ENCODE results near the gene IQSEC1. TPM values are rescaled to one million over a fixed set of nuclear protein-coding genes. Genes with fewer than 3 reads are reported as not detected.

The IQSEC1 gene
- total and polyA plus RNA-seq, 10 of the 15 experiments (the other 5 are each of a cell fraction or from before 2014, with no cell fraction given), result 0.92 to 55.2 (median 8.5) TPM

DNA sequence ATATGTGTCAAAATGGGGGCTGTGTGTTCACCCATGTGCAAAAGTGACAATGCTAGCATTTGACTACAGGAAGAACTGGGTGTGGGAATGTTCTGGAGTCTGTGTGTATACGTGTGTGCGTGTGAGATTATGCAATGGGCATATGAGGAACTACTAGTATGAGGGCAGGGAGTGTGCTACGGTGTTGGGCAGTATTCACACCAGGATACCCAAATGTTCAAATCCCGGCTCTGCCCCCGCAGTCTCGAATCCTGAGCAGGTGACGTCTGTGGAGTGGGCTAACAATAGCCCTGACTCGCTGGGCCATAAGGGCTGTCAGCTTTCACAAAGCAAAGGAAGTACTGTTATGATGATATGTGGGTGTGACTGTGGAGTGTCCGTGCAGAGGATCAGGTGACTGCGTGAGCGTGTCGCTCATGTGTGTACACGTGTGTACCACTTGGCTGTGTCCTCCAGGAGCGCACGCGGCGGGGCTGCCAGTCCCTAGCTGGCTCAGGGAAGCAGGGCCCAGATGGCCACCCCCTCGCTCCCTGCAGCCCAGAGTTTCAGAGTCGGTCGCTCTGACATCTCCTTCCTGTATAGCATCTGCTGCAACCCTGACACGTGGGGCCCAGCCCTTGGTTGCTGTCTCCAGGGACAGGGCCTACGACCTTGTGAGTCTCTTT, 27.2 kb downstream of the IQSEC1 start (continued):
- TF ChIP-seq BACH1 (IDR thresholded peaks at IDR 0.05; ENCODE audit: borderline replicate concordance), result peak; percentile 64
- TF ChIP-seq, protein P1, sequence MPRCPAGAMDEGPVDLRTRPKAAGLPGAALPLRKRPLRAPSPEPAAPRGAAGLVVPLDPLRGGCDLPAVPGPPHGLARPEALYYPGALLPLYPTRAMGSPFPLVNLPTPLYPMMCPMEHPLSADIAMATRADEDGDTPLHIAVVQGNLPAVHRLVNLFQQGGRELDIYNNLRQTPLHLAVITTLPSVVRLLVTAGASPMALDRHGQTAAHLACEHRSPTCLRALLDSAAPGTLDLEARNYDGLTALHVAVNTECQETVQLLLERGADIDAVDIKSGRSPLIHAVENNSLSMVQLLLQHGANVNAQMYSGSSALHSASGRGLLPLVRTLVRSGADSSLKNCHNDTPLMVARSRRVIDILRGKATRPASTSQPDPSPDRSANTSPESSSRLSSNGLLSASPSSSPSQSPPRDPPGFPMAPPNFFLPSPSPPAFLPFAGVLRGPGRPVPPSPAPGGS (IDR thresholded peaks at IDR 0.05; ENCODE audit: borderline replicate concordance, insufficient read depth, low read depth, low read length, poor library complexity, severe bottlenecking), result peak; percentile 24
- peak; percentile 84; the same call in 1 of the 2 replicates for TF ChIP-seq KDM1A (IDR thresholded peaks at IDR 0.05; ENCODE audit: borderline replicate concordance)
- TF ChIP-seq, protein P2, sequence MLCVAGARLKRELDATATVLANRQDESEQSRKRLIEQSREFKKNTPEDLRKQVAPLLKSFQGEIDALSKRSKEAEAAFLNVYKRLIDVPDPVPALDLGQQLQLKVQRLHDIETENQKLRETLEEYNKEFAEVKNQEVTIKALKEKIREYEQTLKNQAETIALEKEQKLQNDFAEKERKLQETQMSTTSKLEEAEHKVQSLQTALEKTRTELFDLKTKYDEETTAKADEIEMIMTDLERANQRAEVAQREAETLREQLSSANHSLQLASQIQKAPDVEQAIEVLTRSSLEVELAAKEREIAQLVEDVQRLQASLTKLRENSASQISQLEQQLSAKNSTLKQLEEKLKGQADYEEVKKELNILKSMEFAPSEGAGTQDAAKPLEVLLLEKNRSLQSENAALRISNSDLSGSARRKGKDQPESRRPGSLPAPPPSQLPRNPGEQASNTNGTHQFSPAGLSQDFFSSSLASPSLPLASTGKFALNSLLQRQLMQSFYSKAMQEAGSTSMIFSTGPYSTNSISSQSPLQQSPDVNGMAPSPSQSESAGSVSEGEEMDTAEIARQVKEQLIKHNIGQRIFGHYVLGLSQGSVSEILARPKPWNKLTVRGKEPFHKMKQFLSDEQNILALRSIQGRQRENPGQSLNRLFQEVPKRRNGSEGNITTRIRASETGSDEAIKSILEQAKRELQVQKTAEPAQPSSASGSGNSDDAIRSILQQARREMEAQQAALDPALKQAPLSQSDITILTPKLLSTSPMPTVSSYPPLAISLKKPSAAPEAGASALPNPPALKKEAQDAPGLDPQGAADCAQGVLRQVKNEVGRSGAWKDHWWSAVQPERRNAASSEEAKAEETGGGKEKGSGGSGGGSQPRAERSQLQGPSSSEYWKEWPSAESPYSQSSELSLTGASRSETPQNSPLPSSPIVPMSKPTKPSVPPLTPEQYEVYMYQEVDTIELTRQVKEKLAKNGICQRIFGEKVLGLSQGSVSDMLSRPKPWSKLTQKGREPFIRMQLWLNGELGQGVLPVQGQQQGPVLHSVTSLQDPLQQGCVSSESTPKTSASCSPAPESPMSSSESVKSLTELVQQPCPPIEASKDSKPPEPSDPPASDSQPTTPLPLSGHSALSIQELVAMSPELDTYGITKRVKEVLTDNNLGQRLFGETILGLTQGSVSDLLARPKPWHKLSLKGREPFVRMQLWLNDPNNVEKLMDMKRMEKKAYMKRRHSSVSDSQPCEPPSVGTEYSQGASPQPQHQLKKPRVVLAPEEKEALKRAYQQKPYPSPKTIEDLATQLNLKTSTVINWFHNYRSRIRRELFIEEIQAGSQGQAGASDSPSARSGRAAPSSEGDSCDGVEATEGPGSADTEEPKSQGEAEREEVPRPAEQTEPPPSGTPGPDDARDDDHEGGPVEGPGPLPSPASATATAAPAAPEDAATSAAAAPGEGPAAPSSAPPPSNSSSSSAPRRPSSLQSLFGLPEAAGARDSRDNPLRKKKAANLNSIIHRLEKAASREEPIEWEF (IDR thresholded peaks at IDR 0.05; ENCODE audit: insufficient replicate concordance, low read depth, low read length), result no peak
- peak; percentile 53 for TF ChIP-seq SKIL (IDR thresholded peaks at IDR 0.05; ENCODE audit: low read depth, poor library complexity, severe bottlenecking)
- no peak for TF ChIP-seq SMAD5 (IDR thresholded peaks at IDR 0.05; ENCODE audit: low read depth)
- TF ChIP-seq ZNF274 (IDR thresholded peaks at IDR 0.05; ENCODE audit: insufficient read depth, insufficient read length), result no peak
- TF ChIP-seq TCF7 (IDR thresholded peaks at IDR 0.05; ENCODE audit: borderline replicate concordance), result no peak
- no peak for TF ChIP-seq ZNF622 (IDR thresholded peaks at IDR 0.05)
- TF ChIP-seq MEF2A (IDR thresholded peaks at IDR 0.05; ENCODE audit: insufficient read depth, low read depth, low read length), result peak; percentile 65; the same call in 1 of the 2 replicates
- TF ChIP-seq, protein P3, sequence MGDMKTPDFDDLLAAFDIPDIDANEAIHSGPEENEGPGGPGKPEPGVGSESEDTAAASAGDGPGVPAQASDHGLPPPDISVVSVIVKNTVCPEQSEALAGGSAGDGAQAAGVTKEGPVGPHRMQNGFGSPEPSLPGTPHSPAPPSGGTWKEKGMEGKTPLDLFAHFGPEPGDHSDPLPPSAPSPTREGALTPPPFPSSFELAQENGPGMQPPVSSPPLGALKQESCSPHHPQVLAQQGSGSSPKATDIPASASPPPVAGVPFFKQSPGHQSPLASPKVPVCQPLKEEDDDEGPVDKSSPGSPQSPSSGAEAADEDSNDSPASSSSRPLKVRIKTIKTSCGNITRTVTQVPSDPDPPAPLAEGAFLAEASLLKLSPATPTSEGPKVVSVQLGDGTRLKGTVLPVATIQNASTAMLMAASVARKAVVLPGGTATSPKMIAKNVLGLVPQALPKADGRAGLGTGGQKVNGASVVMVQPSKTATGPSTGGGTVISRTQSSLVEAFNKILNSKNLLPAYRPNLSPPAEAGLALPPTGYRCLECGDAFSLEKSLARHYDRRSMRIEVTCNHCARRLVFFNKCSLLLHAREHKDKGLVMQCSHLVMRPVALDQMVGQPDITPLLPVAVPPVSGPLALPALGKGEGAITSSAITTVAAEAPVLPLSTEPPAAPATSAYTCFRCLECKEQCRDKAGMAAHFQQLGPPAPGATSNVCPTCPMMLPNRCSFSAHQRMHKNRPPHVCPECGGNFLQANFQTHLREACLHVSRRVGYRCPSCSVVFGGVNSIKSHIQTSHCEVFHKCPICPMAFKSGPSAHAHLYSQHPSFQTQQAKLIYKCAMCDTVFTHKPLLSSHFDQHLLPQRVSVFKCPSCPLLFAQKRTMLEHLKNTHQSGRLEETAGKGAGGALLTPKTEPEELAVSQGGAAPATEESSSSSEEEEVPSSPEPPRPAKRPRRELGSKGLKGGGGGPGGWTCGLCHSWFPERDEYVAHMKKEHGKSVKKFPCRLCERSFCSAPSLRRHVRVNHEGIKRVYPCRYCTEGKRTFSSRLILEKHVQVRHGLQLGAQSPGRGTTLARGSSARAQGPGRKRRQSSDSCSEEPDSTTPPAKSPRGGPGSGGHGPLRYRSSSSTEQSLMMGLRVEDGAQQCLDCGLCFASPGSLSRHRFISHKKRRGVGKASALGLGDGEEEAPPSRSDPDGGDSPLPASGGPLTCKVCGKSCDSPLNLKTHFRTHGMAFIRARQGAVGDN (IDR thresholded peaks at IDR 0.05), result peak; percentile 99
- peak; percentile 96 for TF ChIP-seq IKZF1 (conservative IDR thresholded peaks at IDR 0.05)
- TF ChIP-seq STAT3 (IDR thresholded peaks at IDR 0.05; ENCODE audit: low read depth, low read length), result no peak
- peak; percentile 84 for TF ChIP-seq CREM (IDR thresholded peaks at IDR 0.05; ENCODE audit: low read depth)

Measured in GM12878 (cell line).